A673 (cell line): Measurements from ENCODE around the gene IER5. TPM values are rescaled to one million over a fixed set of nuclear protein-coding genes. Genes with fewer than 3 reads are reported as not detected.

Experiments used
- BruUV-seq: library from RNA; stranded (reverse); fragments of 400-500 nt; replicated peaks from 2 replicates; lab custom pipeline; 2021; lab: Mats Ljungman, UMichigan
- CTCF ChIA-PET: fragments of 300-600 bp; sonication (Branson Sonifier 250); formaldehyde crosslinking; loops from one replicate; lab custom pipeline; 2022; ENCODE audit warnings: antibody characterized with exemption; lab: Charles Lee
- POLR2A ChIA-PET: fragments of 300-600 bp; sonication (Branson Sonifier 250); formaldehyde crosslinking; loops from one replicate; lab custom pipeline; 2022; ENCODE audit warnings: antibody characterized with exemption; ENCODE audit not compliant: low non-redundant PET; lab: Charles Lee
- DNase-seq: peaks from one replicate; pipeline ENCODE4 v3.0.0-alpha.2; 2015; ENCODE audit warnings: low spot score
- H3K27ac ChIP-seq: fragments of 200-600 bp; sonication (generic); 2 replicates; pipeline ENCODE4 v1.5.1; 2016; ENCODE audit warnings: mixed run types, low read depth, mild to moderate bottlenecking, mixed read lengths, antibody characterized with exemption, low read length; ENCODE audit not compliant: poor library complexity, severe bottlenecking
- H3K27me3 ChIP-seq: fragments of 200-600 bp; sonication (generic); replicated peaks from 2 replicates; pipeline ENCODE4 v1.6.1; 2017; ENCODE audit warnings: mixed run types, low read depth, mild to moderate bottlenecking, mixed read lengths, antibody characterized with exemption, low read length; ENCODE audit not compliant: insufficient read depth, poor library complexity
- H3K36me3 ChIP-seq: fragments of 200-600 bp; sonication (generic); 2 replicates; pipeline ENCODE4 v1.6.1; 2016; ENCODE audit warnings: mixed run types, mild to moderate bottlenecking, mixed read lengths, antibody characterized with exemption, low read length; ENCODE audit not compliant: insufficient read depth, poor library complexity, severe bottlenecking
- H3K4me1 ChIP-seq: fragments of 200-600 bp; sonication (generic); 2 replicates; pipeline ENCODE4 v1.6.1; 2017; ENCODE audit warnings: mixed run types, mild to moderate bottlenecking, mixed read lengths, antibody characterized with exemption, low read length; ENCODE audit not compliant: insufficient read depth, poor library complexity, severe bottlenecking
- H3K4me3 ChIP-seq: fragments of 200-600 bp; sonication (generic); 2 replicates; pipeline ENCODE4 v1.5.1; 2016; ENCODE audit warnings: low read depth, mixed run types, mild to moderate bottlenecking, mixed read lengths, low read length; ENCODE audit not compliant: poor library complexity, severe bottlenecking
- H3K9me3 ChIP-seq: fragments of 200-600 bp; sonication (generic); 2 replicates; pipeline ENCODE4 v1.6.1; 2016; ENCODE audit warnings: mixed run types, low read depth, mild to moderate bottlenecking, mixed read lengths, antibody characterized with exemption, low read length; ENCODE audit not compliant: poor library complexity, severe bottlenecking
- EZH2 ChIP-seq: fragments of 200-600 bp; sonication (generic); IDR thresholded peaks from 2 replicates; pipeline ENCODE4 v1.6.1; 2017; ENCODE audit warnings: borderline replicate concordance, low read depth, mild to moderate bottlenecking, mixed read lengths, antibody characterized with exemption, low read length; ENCODE audit not compliant: poor library complexity, severe bottlenecking
- intact Hi-C: fragments of 100-400 bp; cut with micrococcal nuclease; formaldehyde crosslinking; loops from one replicate; pipeline ENCODE4 v1.10.0; 2022; ENCODE audit not compliant: unreplicated experiment
- total RNA-seq: library from RNA; stranded (reverse); gene quantifications from 2 replicates; pipeline ENCODE4 v1.2.3, GENCODE V29; 2021
- TF ChIP-seq, protein P1 (sequence below): fragments of 300-800, 200-600 bp; sonication (generic); conservative IDR thresholded peaks from 2 replicates; pipeline ENCODE4 v1.5.1; 2017; ENCODE audit warnings: low read depth, mild to moderate bottlenecking, antibody characterized with exemption, low read length, moderate library complexity, mixed read lengths

Gene IER5
- total RNA-seq, 1 experiment from 2014 or later: 28.2 TPM

DNA sequence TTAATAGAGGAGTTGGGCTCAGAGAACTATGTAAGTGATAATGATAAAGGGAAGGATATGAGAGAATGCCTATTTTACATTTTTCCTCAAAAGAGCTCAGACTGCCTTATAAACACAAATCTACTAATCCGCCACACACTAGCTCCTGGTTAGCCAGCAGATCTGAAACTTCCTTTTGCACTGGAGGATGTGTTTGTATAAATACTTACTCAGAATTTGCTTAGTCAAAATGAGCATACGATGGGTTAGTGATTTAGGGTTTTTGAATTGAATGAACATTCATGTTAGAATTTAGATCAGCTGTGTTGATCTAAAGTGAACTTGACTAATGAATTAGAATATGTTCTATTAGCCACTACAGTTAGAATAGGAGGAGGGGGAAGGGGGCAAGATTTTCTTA is 9.1 kb upstream of the IER5 start:
- no peak for DNase-seq
- ChIA-PET CTCF (no interaction called here), POLR2A (no interaction called here)
- TF ChIP-seq, protein P1, sequence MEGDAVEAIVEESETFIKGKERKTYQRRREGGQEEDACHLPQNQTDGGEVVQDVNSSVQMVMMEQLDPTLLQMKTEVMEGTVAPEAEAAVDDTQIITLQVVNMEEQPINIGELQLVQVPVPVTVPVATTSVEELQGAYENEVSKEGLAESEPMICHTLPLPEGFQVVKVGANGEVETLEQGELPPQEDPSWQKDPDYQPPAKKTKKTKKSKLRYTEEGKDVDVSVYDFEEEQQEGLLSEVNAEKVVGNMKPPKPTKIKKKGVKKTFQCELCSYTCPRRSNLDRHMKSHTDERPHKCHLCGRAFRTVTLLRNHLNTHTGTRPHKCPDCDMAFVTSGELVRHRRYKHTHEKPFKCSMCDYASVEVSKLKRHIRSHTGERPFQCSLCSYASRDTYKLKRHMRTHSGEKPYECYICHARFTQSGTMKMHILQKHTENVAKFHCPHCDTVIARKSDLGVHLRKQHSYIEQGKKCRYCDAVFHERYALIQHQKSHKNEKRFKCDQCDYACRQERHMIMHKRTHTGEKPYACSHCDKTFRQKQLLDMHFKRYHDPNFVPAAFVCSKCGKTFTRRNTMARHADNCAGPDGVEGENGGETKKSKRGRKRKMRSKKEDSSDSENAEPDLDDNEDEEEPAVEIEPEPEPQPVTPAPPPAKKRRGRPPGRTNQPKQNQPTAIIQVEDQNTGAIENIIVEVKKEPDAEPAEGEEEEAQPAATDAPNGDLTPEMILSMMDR: no peak
- no peak for TF ChIP-seq EZH2
- intact Hi-C loops: no loop called here
- BruUV-seq: no TSS peak
- H3K4me1 ChIP-seq: peaks cover 19% of the 10 kb centered on the region
- H3K4me3 ChIP-seq: no peak overlapping the region
- no peak overlapping the region for H3K27ac ChIP-seq
- H3K36me3 ChIP-seq: no peaks in the 10 kb centered on the region
- H3K27me3 ChIP-seq: no peaks in the 10 kb centered on the region
- H3K9me3 ChIP-seq: no peaks in the 10 kb centered on the region

DNA sequence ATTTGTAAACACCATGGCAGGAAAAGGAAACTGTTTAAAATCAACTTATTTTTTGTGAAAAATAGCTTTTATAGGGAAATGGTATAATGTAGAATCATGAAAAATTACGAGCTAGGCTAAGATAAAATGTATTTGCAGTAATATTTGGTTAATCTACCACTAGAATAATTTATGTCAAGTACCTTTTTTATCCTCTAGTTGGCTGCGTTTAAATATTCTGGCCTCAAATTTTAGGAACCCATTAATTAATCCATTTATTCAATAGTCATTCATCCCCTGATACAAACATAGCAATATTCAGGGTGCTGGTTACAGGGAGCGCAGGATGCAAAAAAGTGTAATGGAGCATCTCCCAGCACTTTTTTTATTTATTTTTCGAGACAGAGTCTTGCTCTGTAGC is 8.6 kb upstream of the IER5 start:
- H3K4me1 ChIP-seq: peaks cover 19% of the 10 kb centered on the region
- POLR2A ChIA-PET: no interaction called here
- intact Hi-C loops: loop anchor here (5.0 kb wide), 1 partner anchor 43 kb away; no protein-coding TSS in a partner anchor
- no peak overlapping the region for H3K27ac ChIP-seq
- no peak overlapping the region for H3K4me3 ChIP-seq
- DNase-seq: no peak
- H3K36me3 ChIP-seq: no peaks in the 10 kb centered on the region
- CTCF ChIA-PET: no interaction called here
- no peak for TF ChIP-seq EZH2
- BruUV-seq: no TSS peak
- H3K9me3 ChIP-seq: no peaks in the 10 kb centered on the region
- H3K27me3 ChIP-seq: no peaks in the 10 kb centered on the region

DNA sequence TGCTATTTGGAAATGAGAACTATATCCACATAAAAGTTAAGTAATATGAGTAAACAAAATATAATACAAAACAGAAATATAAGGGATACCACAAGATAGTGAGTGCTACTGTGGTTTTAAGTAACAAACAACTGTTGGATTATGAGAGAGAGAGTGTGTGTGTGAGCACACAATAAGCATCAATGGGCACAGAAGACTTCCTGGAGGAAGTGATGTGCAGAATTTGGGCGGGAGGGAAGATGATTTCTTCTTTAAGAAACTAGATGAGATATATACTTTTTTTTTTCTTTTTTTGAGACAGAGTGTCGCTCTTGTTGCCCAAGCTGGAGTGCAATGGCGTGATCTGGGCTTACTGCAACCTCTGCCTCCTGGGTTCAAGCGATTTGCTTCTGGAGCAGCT is 7.9 kb upstream of the IER5 start:
- intact Hi-C loops: loop anchor here (5.0 kb wide), 1 partner anchor 43 kb away; no protein-coding TSS in a partner anchor
- ChIA-PET CTCF (no interaction called here), POLR2A (no interaction called here)
- Histone ChIP-seq H3K4me1 (peaks cover 18% of the 10 kb centered on the region), H3K4me3 (no peak overlapping the region), H3K27me3 (no peaks in the 10 kb centered on the region), H3K27ac (no peak overlapping the region), H3K36me3 (no peaks in the 10 kb centered on the region), H3K9me3 (no peaks in the 10 kb centered on the region)
- no TSS peak for BruUV-seq
- no peak for TF ChIP-seq EZH2
- TF ChIP-seq, protein P1: no peak
- no peak for DNase-seq

DNA sequence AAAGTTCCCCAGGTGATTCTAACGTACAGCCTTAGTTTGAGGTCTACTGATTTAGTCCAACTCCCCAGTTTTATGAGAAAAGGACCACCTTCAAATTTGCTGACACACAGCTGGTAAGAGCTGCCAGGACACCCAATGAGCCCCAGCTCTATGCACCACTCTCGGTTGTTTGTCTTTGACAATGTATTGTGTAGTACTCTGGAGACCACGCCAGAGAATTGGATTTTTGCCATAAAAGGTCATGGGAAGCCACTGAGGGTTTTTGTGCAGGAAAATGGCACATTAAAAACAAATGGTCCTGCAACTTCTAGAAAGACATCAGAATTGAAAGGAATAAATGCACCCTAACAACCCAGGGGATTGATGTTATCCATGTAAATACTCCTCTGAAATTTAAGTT is 7.1 kb upstream of the IER5 start:
- no peak for DNase-seq
- no peaks in the 10 kb centered on the region for H3K27me3 ChIP-seq
- intact Hi-C loops: loop anchor here (5.0 kb wide), 1 partner anchor 44 kb away; no protein-coding TSS in a partner anchor
- no peaks in the 10 kb centered on the region for H3K9me3 ChIP-seq
- POLR2A ChIA-PET: no interaction called here
- BruUV-seq: no TSS peak
- CTCF ChIA-PET: no interaction called here
- H3K4me1 ChIP-seq: peaks cover 15% of the 10 kb centered on the region
- no peaks in the 10 kb centered on the region for H3K36me3 ChIP-seq
- no peak for TF ChIP-seq EZH2
- TF ChIP-seq, protein P1: no peak
- no peak overlapping the region for H3K27ac ChIP-seq
- no peak overlapping the region for H3K4me3 ChIP-seq
